DOHH2 (cell line): ENCODE results near the gene KRT20.

ENCODE experiments used
- EZH2phosphoT487 ChIP-seq: fragments of 200-600 bp; sonication (generic); IDR thresholded peaks from 2 replicates; pipeline ENCODE4 v1.6.1; 2017; ENCODE audit warnings: borderline replicate concordance, mild to moderate bottlenecking, antibody characterized with exemption, low read length, moderate library complexity, mixed read lengths
- TF ChIP-seq, protein P1 (sequence below): fragments of 200-600 bp; sonication (generic); IDR thresholded peaks from one replicate; pipeline ENCODE4 v1.5.1; 2014; ENCODE audit warnings: antibody characterized with exemption, mild to moderate bottlenecking, low read depth, low read length; ENCODE audit not compliant: poor library complexity, severe bottlenecking

DNA sequence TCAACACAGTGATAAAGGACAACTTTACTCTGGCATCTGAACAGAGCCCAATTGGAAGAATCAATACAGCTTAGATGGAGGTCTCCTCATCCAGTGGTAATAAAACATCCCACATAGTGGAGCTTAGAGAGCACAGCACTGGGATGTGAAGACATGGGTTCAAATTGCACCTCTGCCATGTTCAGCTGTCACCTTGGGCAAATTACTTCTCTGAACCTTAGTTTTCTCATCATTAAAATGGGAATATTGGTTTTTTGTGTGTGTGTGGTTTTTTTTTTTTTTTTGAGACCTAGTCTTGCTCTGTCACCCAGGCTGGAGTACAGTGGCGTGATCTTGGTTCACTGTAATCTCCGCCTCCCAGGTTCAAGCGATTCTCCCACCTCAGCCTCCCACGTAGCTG lies 49.0 kb downstream of the KRT20 start:
- TF ChIP-seq, protein P1, sequence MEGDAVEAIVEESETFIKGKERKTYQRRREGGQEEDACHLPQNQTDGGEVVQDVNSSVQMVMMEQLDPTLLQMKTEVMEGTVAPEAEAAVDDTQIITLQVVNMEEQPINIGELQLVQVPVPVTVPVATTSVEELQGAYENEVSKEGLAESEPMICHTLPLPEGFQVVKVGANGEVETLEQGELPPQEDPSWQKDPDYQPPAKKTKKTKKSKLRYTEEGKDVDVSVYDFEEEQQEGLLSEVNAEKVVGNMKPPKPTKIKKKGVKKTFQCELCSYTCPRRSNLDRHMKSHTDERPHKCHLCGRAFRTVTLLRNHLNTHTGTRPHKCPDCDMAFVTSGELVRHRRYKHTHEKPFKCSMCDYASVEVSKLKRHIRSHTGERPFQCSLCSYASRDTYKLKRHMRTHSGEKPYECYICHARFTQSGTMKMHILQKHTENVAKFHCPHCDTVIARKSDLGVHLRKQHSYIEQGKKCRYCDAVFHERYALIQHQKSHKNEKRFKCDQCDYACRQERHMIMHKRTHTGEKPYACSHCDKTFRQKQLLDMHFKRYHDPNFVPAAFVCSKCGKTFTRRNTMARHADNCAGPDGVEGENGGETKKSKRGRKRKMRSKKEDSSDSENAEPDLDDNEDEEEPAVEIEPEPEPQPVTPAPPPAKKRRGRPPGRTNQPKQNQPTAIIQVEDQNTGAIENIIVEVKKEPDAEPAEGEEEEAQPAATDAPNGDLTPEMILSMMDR: no peak
- TF ChIP-seq EZH2phosphoT487: no peak
